IMR-90 (cell line): ENCODE results near the gene IQCB1. TPM values are rescaled to one million over a fixed set of nuclear protein-coding genes. Genes with fewer than 3 reads are reported as not detected.

Source experiments
- ATAC-seq: fragments of 200-7000 bp; cut with Tn5 transposase; 2 replicates; pipeline ENCODE4 v1.9.1; 2020; ENCODE audit warnings: low read depth, mild to moderate bottlenecking, moderate library complexity
- BruUV-seq: library from RNA; stranded (reverse); fragments of 400-500 nt; replicated peaks from 2 replicates; lab custom pipeline; 2021; lab: Mats Ljungman, UMichigan
- CTCF ChIA-PET: fragments of 300-600 bp; formaldehyde crosslinking; extraction: SDS; loops from one replicate; lab custom pipeline; 2021; ENCODE audit warnings: antibody characterized with exemption; lab: Yijun Ruan, JAX
- POLR2A ChIA-PET: fragments of 300-600 bp; sonication (Branson Sonifier 250); formaldehyde crosslinking; loops from one replicate; lab custom pipeline; 2022; ENCODE audit warnings: antibody characterized with exemption; ENCODE audit not compliant: unreplicated experiment; lab: Charles Lee
- DNase-seq: peaks from one replicate; pipeline ENCODE4 v3.0.0; 2013
- H2AFZ ChIP-seq: replicated peaks from 2 replicates; pipeline ENCODE3; 2013; ENCODE audit warnings: low read length, mild to moderate bottlenecking; ENCODE audit not compliant: poor library complexity
- H2AK5ac ChIP-seq: 2 replicates; pipeline ENCODE4 v1.6.1; 2013; ENCODE audit warnings: low read depth, low read length, inconsistent platforms
- H2AK9ac ChIP-seq: replicated peaks from 2 replicates; pipeline ENCODE3; 2013; ENCODE audit warnings: mild to moderate bottlenecking, low read depth, low read length, moderate library complexity; ENCODE audit not compliant: poor library complexity
- H2BK120ac ChIP-seq: 2 replicates; pipeline ENCODE4 v1.6.1; 2013; ENCODE audit warnings: low read depth, low read length, inconsistent platforms
- H2BK15ac ChIP-seq: 3 replicates; pipeline ENCODE4 v1.6.1; 2013; ENCODE audit warnings: low read depth, low read length, inconsistent platforms
- H2BK20ac ChIP-seq: 2 replicates; pipeline ENCODE4 v1.6.1; 2013; ENCODE audit warnings: low read depth, mild to moderate bottlenecking, inconsistent platforms, low read length, moderate library complexity
- H2BK5ac ChIP-seq: 2 replicates; pipeline ENCODE4 v1.6.1; 2013; ENCODE audit warnings: mild to moderate bottlenecking, low read depth, low read length, inconsistent platforms; ENCODE audit not compliant: poor library complexity, severe bottlenecking
- H3K14ac ChIP-seq: replicated peaks from 2 replicates; pipeline ENCODE4 v1.6.1; 2013; ENCODE audit warnings: low read depth, low read length, inconsistent platforms
- H3K18ac ChIP-seq: 2 replicates; pipeline ENCODE4 v1.6.1; 2013; ENCODE audit warnings: low read depth, low read length, control low read depth
- H3K23ac ChIP-seq: 2 replicates; pipeline ENCODE4 v1.6.1; 2013; ENCODE audit warnings: low read depth, low read length, inconsistent platforms
- H3K27ac ChIP-seq: 2 replicates; pipeline ENCODE4 v1.5.1; 2013; ENCODE audit warnings: mild to moderate bottlenecking, control low read depth, low read length; ENCODE audit not compliant: insufficient read depth
- H3K27me3 ChIP-seq: 2 replicates; pipeline ENCODE4 v1.6.1; 2013; ENCODE audit warnings: low read length; ENCODE audit not compliant: control insufficient read depth, insufficient read depth
- H3K36me3 ChIP-seq: 2 replicates; pipeline ENCODE4 v1.6.1; 2013; ENCODE audit warnings: low read length, mixed read lengths; ENCODE audit not compliant: control insufficient read depth, insufficient read depth
- H3K4ac ChIP-seq: 2 replicates; pipeline ENCODE4 v1.6.1; 2013; ENCODE audit warnings: low read depth, low read length, inconsistent platforms
- H3K4me1 ChIP-seq: 2 replicates; pipeline ENCODE4 v1.6.1; 2013; ENCODE audit warnings: low read length, mixed read lengths; ENCODE audit not compliant: control insufficient read depth, insufficient read depth
- H3K4me2 ChIP-seq: 2 replicates; pipeline ENCODE4 v1.6.1; 2013; ENCODE audit warnings: low read depth, mild to moderate bottlenecking, control low read depth, low read length, moderate library complexity
- H3K4me3 ChIP-seq: 2 replicates; pipeline ENCODE4 v1.5.1; 2013; ENCODE audit warnings: low read depth, mild to moderate bottlenecking, control low read depth, low read length, moderate library complexity; ENCODE audit not compliant: insufficient read depth
- H3K56ac ChIP-seq: 2 replicates; pipeline ENCODE4 v1.6.1; 2013; ENCODE audit warnings: low read length, inconsistent platforms; ENCODE audit not compliant: insufficient read depth; ENCODE audit errors: extremely low read depth
- H3K79me1 ChIP-seq, 2 experiments: 2 replicates each; pipeline ENCODE4 v1.6.1; 2013; ENCODE audit warnings: low read length in 2 of 2, inconsistent platforms in 1 of 2, low read depth in 1 of 2
- H3K9ac ChIP-seq: 2 replicates; pipeline ENCODE4 v1.6.1; 2013; ENCODE audit warnings: low read depth, low read length, control low read depth
- H3K9me1 ChIP-seq: 2 replicates; pipeline ENCODE4 v1.6.1; 2013; ENCODE audit warnings: low read length, inconsistent platforms; ENCODE audit not compliant: insufficient read depth
- H3K9me3 ChIP-seq: 2 replicates; pipeline ENCODE4 v1.6.1; 2013; ENCODE audit warnings: low read length; ENCODE audit not compliant: control insufficient read depth, insufficient read depth
- H4K20me1 ChIP-seq: 2 replicates; pipeline ENCODE4 v1.6.1; 2013; ENCODE audit warnings: low read length, inconsistent platforms; ENCODE audit not compliant: insufficient read depth
- H4K5ac ChIP-seq: 2 replicates; pipeline ENCODE4 v1.6.1; 2013; ENCODE audit warnings: mild to moderate bottlenecking, low read depth, low read length, control low read depth
- H4K8ac ChIP-seq, 2 experiments: 2 replicates each; pipeline ENCODE4 v1.6.1; 2013; ENCODE audit warnings: low read depth in 2 of 2, low read length in 2 of 2, control low read depth in 1 of 2, inconsistent platforms in 1 of 2
- H4K91ac ChIP-seq: 2 replicates; pipeline ENCODE4 v1.6.1; 2013; ENCODE audit warnings: low read depth, low read length, inconsistent platforms; ENCODE audit not compliant: insufficient read depth
- BHLHE40 ChIP-seq: fragments of 150-350 bp; IDR thresholded peaks from 2 replicates; pipeline ENCODE4 v1.6.1; 2016; ENCODE audit warnings: mild to moderate bottlenecking, low read depth, low read length
- CEBPB ChIP-seq: IDR thresholded peaks from 2 replicates; pipeline ENCODE4 v1.6.1; 2012; ENCODE audit warnings: low read depth, low read length, improper control_type of control experiment
- CHD1 ChIP-seq: IDR thresholded peaks from 2 replicates; pipeline ENCODE4 v1.6.1; 2012; ENCODE audit warnings: low read depth, low read length, improper control_type of control experiment
- MAFK ChIP-seq: IDR thresholded peaks from 2 replicates; pipeline ENCODE4 v1.6.1; 2012; ENCODE audit warnings: low read depth, low read length, improper control_type of control experiment
- NFE2L2 ChIP-seq: fragments of 150-350 bp; IDR thresholded peaks from 2 replicates; pipeline ENCODE4 v1.6.1; 2016; ENCODE audit warnings: low read depth, mild to moderate bottlenecking, low read length
- RCOR1 ChIP-seq: IDR thresholded peaks from 2 replicates; pipeline ENCODE4 v1.6.1; 2012; ENCODE audit warnings: mild to moderate bottlenecking, low read length, improper control_type of control experiment; ENCODE audit not compliant: insufficient replicate concordance
- SMC3 ChIP-seq: fragments of 150-350 bp; IDR thresholded peaks from 2 replicates; pipeline ENCODE4 v1.6.1; 2016; ENCODE audit warnings: low read depth, mild to moderate bottlenecking, antibody characterized with exemption, low read length, moderate library complexity
- WGBS, 2 experiments: methylation state at CpG; one replicate each; pipeline versions ENCODE4 v1.1.5 to v1.1.7; 2013; ENCODE audit warnings: missing lambda C conversion rate in 2 of 2; ENCODE audit not compliant: insufficient read length in 1 of 2; ENCODE audit errors: extremely low coverage in 2 of 2; 5-methylcytosine and 5-hydroxymethylcytosine counted together
- dilution Hi-C: fragments of 300-500 bp; cut with HindIII; formaldehyde crosslinking; loops from one replicate; pipeline ENCODE4 v1.14.3; 2018; ENCODE audit warnings: low sequenced_read_pairs; ENCODE audit not compliant: unreplicated experiment
- in situ Hi-C: fragments of 300-500 bp; cut with MboI; formaldehyde crosslinking; loops from 3 replicates; pipeline ENCODE4 v1.14.3; 2019; ENCODE audit warnings: low sequenced_read_pairs, inconsistent platforms, mixed read lengths
- intact Hi-C: fragments of 100-400 bp; cut with micrococcal nuclease; formaldehyde crosslinking; loops from 2 replicates; pipeline ENCODE4 v1.10.0; 2022
- polyA plus RNA-seq, 3 experiments: library from polyadenylated mRNA; depleted of rRNA; stranded (reverse); fragments of >200 nt; gene quantifications; 2 replicates each; pipeline ENCODE4 v1.2.3, GENCODE V29; 2012; ENCODE audit warnings: low replicate concordance in 1 of 3
- total RNA-seq: library from RNA; depleted of rRNA; stranded (reverse); fragments of >200 nt; gene quantifications from 2 replicates; pipeline ENCODE4 v1.2.3, GENCODE V29; 2012
- TF ChIP-seq, protein P1 (sequence below): conservative IDR thresholded peaks from 2 replicates; pipeline ENCODE4 v1.5.1; 2012; ENCODE audit warnings: mild to moderate bottlenecking, low read depth, low read length, improper control_type of control experiment
- TF ChIP-seq, protein P2 (sequence below): fragments of 150-350 bp; IDR thresholded peaks from 2 replicates; pipeline ENCODE4 v1.6.1; 2016; ENCODE audit warnings: low read depth, mild to moderate bottlenecking, low read length, moderate library complexity, borderline replicate concordance

Gene IQCB1
- total and polyA plus RNA-seq, 2 of the 4 experiments (the other 2 are of a cell fraction) = 13.5 to 18.3 TPM

DNA sequence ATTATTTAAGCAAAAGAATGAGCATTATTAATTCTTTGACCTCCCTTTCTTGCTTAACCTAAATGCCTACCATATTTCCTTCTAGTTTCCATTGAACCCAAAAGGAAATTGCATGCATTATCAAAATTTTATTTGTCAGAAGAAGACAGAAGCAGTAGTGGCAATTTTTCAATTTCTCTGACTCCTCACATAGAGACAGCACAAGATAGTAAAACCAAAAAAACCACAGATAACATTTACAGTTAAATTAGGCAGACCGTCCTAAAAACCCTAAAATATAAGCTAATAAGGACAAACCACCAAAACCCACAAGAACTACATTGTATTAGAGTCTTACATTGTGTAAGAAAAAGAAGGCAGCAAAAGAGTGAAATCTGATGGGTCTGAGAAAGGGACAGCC, 112.4 kb downstream of the IQCB1 start:
- ChIA-PET POLR2A (no interaction called here), CTCF (no interaction called here)
- TF ChIP-seq NFE2L2 (no peak), RCOR1 (no peak), CEBPB (no peak), SMC3 (no peak), CHD1 (no peak), MAFK (no peak), BHLHE40 (no peak)
- TF ChIP-seq, protein P1, sequence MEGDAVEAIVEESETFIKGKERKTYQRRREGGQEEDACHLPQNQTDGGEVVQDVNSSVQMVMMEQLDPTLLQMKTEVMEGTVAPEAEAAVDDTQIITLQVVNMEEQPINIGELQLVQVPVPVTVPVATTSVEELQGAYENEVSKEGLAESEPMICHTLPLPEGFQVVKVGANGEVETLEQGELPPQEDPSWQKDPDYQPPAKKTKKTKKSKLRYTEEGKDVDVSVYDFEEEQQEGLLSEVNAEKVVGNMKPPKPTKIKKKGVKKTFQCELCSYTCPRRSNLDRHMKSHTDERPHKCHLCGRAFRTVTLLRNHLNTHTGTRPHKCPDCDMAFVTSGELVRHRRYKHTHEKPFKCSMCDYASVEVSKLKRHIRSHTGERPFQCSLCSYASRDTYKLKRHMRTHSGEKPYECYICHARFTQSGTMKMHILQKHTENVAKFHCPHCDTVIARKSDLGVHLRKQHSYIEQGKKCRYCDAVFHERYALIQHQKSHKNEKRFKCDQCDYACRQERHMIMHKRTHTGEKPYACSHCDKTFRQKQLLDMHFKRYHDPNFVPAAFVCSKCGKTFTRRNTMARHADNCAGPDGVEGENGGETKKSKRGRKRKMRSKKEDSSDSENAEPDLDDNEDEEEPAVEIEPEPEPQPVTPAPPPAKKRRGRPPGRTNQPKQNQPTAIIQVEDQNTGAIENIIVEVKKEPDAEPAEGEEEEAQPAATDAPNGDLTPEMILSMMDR = no peak
- TF ChIP-seq, protein P2, sequence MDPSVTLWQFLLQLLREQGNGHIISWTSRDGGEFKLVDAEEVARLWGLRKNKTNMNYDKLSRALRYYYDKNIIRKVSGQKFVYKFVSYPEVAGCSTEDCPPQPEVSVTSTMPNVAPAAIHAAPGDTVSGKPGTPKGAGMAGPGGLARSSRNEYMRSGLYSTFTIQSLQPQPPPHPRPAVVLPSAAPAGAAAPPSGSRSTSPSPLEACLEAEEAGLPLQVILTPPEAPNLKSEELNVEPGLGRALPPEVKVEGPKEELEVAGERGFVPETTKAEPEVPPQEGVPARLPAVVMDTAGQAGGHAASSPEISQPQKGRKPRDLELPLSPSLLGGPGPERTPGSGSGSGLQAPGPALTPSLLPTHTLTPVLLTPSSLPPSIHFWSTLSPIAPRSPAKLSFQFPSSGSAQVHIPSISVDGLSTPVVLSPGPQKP = no peak
- H2AK9ac ChIP-seq = no peak overlapping the region
- H2AFZ ChIP-seq = no peak overlapping the region
- H3K79me1 ChIP-seq = peaks cover 0 to 4% of the 10 kb centered on the region in 2 experiments; a peak in 3 of 4 replicates
- H2BK15ac ChIP-seq = no peak overlapping the region
- no peaks in the 10 kb centered on the region for H3K4me1 ChIP-seq
- H3K9me1 ChIP-seq = no peaks in the 10 kb centered on the region
- no peak overlapping the region for H3K56ac ChIP-seq
- peaks cover 38% of the 10 kb centered on the region for H3K36me3 ChIP-seq
- DNase-seq (no peak), ATAC-seq (no peak)
- BruUV-seq = no TSS peak
- no peak overlapping the region for H3K4ac ChIP-seq
- intact Hi-C loops (no loop called here), dilution Hi-C loops (no loop called here), in situ Hi-C loops (no loop called here)
- H2BK120ac ChIP-seq = no peak overlapping the region
- no peak overlapping the region for H3K4me3 ChIP-seq
- no peak overlapping the region for H3K14ac ChIP-seq
- no peak overlapping the region for H3K23ac ChIP-seq
- no peaks in the 10 kb centered on the region for H3K9me3 ChIP-seq
- H3K9ac ChIP-seq = no peak overlapping the region
- H2AK5ac ChIP-seq = no peak overlapping the region
- H2BK5ac ChIP-seq = no peak overlapping the region
- H3K27ac ChIP-seq = no peak overlapping the region
- no peaks in the 10 kb centered on the region for H4K20me1 ChIP-seq
- H3K18ac ChIP-seq = no peak overlapping the region
- no peak overlapping the region for H3K4me2 ChIP-seq
- H4K91ac ChIP-seq = no peak overlapping the region
- H4K8ac ChIP-seq = no peak overlapping the region
- WGBS, 2 experiments = no CpG with 5 or more reads among the region's 1 CpG
- H3K27me3 ChIP-seq = no peaks in the 10 kb centered on the region
- no peak overlapping the region for H2BK20ac ChIP-seq
- H4K5ac ChIP-seq = no peak overlapping the region
